Measurements from ENCODE around the gene RAP1GAP2.

Gene RAP1GAP2

DNA sequence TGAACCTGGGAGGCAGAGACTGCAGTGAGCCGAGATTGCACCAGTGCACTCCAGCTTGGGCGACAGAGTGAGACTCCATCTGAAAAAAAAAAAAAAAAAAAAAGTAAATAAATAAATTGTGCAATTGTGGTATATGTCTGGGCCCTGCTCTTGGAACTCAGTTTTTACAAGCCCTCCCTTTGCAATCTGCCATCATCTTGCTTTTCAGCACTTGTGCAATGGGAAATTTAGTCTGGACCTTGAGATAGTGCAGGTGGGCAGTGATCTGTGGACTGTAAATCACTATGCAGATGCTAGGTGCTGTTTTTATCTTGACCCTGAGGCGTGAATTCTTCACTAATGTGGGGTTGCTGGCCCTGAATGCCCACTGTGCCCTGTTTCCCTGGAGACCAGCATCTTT is 6.5 kb upstream of the RAP1GAP2 start:
- Histone ChIP-seq H3K27ac (ENCODE audit: low read length) (no peak overlapping the region), H3K36me3 (ENCODE audit: control insufficient read depth in 1 of 2, insufficient read depth in 2 of 2, low read length in 2 of 2) (no peaks in the 10 kb centered on the region), H3K27me3 (ENCODE audit: low read depth, low read length) (no peaks in the 10 kb centered on the region), H3K9me3 (ENCODE audit: control insufficient read depth in 1 of 2, low read length in 2 of 2) (no peaks in the 10 kb centered on the region), H3K4me1 (ENCODE audit: control insufficient read depth in 1 of 2, insufficient read depth in 2 of 2, low read length in 2 of 2) (no peaks in the 10 kb centered on the region), H3K4me3 (ENCODE audit: low read depth in 1 of 2, low read length in 2 of 2) (no peak overlapping the region)

DNA sequence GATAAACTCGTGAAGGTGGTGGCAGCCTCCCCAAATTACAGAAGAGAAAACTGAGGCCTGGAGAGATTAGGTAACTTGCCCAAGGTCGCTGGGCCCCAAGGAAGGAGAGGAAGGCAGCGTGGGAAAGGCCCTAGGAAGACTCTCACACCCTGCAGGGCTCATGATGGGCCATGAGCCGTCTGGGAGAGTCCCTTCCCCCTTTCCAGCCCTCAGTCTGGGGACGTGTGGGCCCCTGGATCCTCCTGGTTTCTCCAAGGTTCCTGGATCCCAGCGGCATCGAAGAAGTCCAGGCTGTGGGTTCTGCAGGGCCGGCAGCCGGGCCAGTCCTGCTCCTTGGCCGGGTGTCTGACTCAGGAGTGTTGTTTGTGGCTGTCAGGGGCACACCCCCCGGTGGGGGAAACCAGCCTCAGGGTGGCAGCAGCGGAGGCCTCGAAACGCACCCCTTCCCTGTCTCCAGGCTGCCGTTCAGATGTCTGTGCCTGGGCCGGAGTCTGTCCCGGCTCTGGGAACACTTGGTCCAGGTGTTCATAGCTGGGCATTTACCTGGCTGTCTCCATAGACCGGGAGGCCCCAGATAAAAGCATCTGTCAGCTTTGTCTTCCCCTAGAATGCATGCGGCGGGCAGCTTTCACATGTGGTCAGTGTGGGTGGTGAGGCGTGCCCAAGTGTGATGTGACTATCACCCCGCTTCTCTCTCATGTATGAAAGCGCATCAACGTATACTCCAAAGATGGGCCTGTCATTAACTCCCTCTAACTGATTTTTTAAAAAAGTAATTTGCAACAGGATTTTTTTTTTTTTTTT is 3.7 kb upstream of the RAP1GAP2 start:
- H3K9me3 ChIP-seq (ENCODE audit: control insufficient read depth in 1 of 2, low read length in 2 of 2) = no peaks in the 10 kb centered on the region
- no peaks in the 10 kb centered on the region for H3K4me1 ChIP-seq (ENCODE audit: control insufficient read depth in 1 of 2, insufficient read depth in 2 of 2, low read length in 2 of 2)
- no peaks in the 10 kb centered on the region for H3K27me3 ChIP-seq (ENCODE audit: low read depth, low read length)
- H3K4me3 ChIP-seq (ENCODE audit: low read depth in 1 of 2, low read length in 2 of 2) = no peak overlapping the region
- H3K36me3 ChIP-seq (ENCODE audit: control insufficient read depth in 1 of 2, insufficient read depth in 2 of 2, low read length in 2 of 2) = no peaks in the 10 kb centered on the region
- H3K27ac ChIP-seq (ENCODE audit: low read length) = no peak overlapping the region

DNA sequence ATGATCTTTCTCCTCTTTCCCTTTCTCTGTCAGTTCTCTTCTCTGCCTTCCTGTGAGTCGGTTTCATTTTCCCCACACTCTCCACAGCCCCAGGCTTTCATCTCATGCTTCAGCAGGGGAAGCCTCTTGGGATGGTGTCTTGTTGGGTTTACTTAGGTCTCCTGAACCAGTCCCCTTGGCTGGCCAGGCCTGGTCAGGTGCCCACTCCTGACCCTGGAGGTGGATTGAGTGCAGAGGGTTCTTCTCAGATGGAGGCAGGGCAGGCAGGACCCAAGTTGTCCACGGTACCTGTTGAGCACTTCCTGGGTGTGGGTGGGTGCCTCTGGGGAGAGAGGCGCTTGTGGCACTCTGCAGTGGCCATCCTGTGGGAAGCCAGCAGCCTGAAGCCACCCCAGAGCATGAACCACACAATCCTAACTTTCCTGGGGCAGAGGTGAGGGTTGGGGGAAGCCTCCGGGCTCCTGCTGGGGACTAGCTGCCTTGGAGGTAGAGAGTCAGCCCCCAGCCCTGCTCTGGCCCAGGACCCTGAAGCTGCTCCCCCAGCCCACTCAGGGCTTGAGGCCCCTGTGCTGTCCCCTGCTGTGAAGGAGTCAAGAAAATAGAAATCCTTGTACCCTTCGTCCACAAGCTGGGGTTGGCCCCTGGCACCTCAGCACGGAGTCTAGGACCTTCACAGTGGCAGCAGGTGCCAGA is 2.0 kb upstream of the RAP1GAP2 start:
- Histone ChIP-seq H3K4me3 (ENCODE audit: low read depth in 1 of 2, low read length in 2 of 2) (no peak overlapping the region), H3K27me3 (ENCODE audit: low read depth, low read length) (no peaks in the 10 kb centered on the region), H3K9me3 (ENCODE audit: control insufficient read depth in 1 of 2, low read length in 2 of 2) (no peaks in the 10 kb centered on the region), H3K36me3 (ENCODE audit: control insufficient read depth in 1 of 2, insufficient read depth in 2 of 2, low read length in 2 of 2) (no peaks in the 10 kb centered on the region), H3K27ac (ENCODE audit: low read length) (no peak overlapping the region), H3K4me1 (ENCODE audit: control insufficient read depth in 1 of 2, insufficient read depth in 2 of 2, low read length in 2 of 2) (no peaks in the 10 kb centered on the region)

DNA sequence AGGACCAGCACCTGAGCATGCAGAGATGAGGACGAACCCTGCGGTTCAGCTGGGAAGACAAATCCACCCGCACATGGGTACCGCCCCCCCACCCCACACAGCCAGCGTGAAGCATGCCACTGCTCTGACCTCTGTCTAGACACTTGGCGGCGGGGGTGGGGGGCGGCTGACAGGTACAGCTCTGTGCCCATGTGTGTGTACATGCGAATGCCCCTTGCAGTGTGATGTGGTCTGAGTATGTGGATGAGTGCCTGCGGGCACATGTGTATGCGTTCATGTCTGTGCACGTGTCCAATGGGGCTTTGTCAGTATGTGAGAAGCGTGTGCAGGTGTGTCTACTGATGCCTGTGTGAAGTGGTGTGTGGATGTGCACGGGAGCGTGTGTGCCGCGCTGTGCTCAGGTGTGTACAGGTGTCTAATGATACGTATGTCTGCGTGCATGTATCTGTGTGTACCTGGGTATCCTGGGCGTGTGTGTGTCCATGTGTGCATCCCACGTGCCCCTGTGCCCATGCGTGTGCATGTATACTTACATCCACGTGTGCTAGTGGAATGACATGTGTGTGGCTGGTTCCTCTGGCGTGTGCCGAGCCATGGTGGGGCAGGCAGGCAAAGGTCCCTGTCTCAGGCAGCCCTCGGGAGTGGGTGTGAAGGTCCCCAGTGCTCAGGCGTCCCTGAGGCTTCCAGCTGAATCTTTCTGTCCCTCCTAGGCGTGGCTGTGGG is 636 bp upstream of the RAP1GAP2 start:
- peak overlapping the region; percentile 12 to 40 for H3K4me3 ChIP-seq (ENCODE audit: low read depth in 1 of 2, low read length in 2 of 2)
- no peaks in the 10 kb centered on the region for H3K36me3 ChIP-seq (ENCODE audit: control insufficient read depth in 1 of 2, insufficient read depth in 2 of 2, low read length in 2 of 2)
- no peaks in the 10 kb centered on the region for H3K4me1 ChIP-seq (ENCODE audit: control insufficient read depth in 1 of 2, insufficient read depth in 2 of 2, low read length in 2 of 2)
- H3K27ac ChIP-seq (ENCODE audit: low read length) = no peak overlapping the region
- H3K9me3 ChIP-seq (ENCODE audit: control insufficient read depth in 1 of 2, low read length in 2 of 2) = no peaks in the 10 kb centered on the region
- no peaks in the 10 kb centered on the region for H3K27me3 ChIP-seq (ENCODE audit: low read depth, low read length)

DNA sequence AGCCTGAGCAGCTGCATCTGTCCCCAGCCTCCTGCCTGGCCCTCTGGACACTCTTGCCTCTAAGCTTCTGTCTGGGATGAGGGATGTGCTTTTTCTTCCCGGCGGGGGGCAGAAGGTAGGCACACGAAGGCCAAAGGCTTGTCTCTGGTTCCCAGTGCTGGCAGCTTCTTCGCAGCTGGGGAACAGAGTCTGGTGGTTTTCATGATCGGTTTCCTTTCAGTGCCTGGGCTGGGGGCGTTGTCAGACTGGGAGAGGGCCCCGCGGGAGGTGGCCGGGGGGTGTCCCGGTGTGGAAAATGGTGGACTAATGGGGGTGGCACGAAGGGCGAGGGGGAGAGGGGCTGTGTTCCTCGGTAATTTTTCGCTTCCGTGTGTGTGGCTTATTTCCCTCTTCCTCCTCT is 988 bp downstream of the RAP1GAP2 start:
- Histone ChIP-seq H3K27me3 (ENCODE audit: low read depth, low read length) (no peaks in the 10 kb centered on the region), H3K27ac (ENCODE audit: low read length) (no peak overlapping the region), H3K9me3 (ENCODE audit: control insufficient read depth in 1 of 2, low read length in 2 of 2) (no peaks in the 10 kb centered on the region), H3K4me1 (ENCODE audit: control insufficient read depth in 1 of 2, insufficient read depth in 2 of 2, low read length in 2 of 2) (no peaks in the 10 kb centered on the region), H3K4me3 (ENCODE audit: low read depth in 1 of 2, low read length in 2 of 2) (peak overlapping the region; percentile 16 to 40), H3K36me3 (ENCODE audit: control insufficient read depth in 1 of 2, insufficient read depth in 2 of 2, low read length in 2 of 2) (no peaks in the 10 kb centered on the region)

DNA sequence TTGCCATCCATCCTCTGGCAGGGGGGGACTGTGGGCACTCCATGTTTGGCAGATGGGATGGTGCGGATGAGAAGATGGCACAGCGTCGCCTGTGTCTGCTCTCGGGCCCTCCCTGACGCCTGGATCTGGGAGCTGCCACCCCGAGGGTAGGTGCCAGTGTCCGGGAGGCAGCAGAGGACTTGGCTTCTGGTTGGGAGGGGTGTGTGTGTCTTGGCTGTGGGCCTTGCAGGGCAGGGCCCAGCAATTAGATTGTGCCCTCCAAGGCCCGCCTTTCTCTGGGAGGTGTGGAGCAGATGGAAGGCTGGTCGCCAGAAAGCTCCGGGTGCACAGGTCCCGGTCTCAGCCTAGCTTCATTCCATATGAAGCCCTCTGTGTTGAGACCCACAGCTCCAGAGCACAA is 1.4 kb downstream of the RAP1GAP2 start:
- Histone ChIP-seq H3K27ac (ENCODE audit: low read length) (no peak overlapping the region), H3K4me1 (ENCODE audit: control insufficient read depth in 1 of 2, insufficient read depth in 2 of 2, low read length in 2 of 2) (no peaks in the 10 kb centered on the region), H3K27me3 (ENCODE audit: low read depth, low read length) (no peaks in the 10 kb centered on the region), H3K9me3 (ENCODE audit: control insufficient read depth in 1 of 2, low read length in 2 of 2) (no peaks in the 10 kb centered on the region), H3K4me3 (ENCODE audit: low read depth in 1 of 2, low read length in 2 of 2) (peak overlapping the region; percentile 16 to 40), H3K36me3 (ENCODE audit: control insufficient read depth in 1 of 2, insufficient read depth in 2 of 2, low read length in 2 of 2) (no peaks in the 10 kb centered on the region)

DNA sequence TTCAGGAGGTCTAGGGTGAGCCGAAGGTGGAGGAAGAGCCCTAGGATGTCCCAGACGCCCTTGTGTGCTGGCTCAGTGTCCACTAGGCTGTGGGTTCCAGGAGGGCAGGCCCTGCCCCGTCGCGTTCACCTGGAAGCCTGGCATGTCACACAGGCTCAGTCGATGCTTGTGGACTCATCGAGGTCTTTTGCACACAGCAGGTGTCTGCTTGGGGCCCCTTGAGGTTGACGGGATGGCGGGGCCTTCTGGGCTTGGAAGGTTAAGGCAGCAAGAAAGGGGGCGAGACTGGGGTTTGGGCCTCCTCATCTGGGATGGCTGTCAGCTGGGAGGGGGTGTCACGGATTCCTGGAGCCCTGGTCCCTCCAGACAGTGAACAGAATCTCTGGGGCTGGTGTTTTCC is 1.9 kb downstream of the RAP1GAP2 start:
- Histone ChIP-seq H3K27me3 (ENCODE audit: low read depth, low read length) (no peaks in the 10 kb centered on the region), H3K4me1 (ENCODE audit: control insufficient read depth in 1 of 2, insufficient read depth in 2 of 2, low read length in 2 of 2) (no peaks in the 10 kb centered on the region), H3K27ac (ENCODE audit: low read length) (no peak overlapping the region), H3K36me3 (ENCODE audit: control insufficient read depth in 1 of 2, insufficient read depth in 2 of 2, low read length in 2 of 2) (no peaks in the 10 kb centered on the region), H3K9me3 (ENCODE audit: control insufficient read depth in 1 of 2, low read length in 2 of 2) (no peaks in the 10 kb centered on the region), H3K4me3 (ENCODE audit: low read depth in 1 of 2, low read length in 2 of 2) (no peak overlapping the region)

DNA sequence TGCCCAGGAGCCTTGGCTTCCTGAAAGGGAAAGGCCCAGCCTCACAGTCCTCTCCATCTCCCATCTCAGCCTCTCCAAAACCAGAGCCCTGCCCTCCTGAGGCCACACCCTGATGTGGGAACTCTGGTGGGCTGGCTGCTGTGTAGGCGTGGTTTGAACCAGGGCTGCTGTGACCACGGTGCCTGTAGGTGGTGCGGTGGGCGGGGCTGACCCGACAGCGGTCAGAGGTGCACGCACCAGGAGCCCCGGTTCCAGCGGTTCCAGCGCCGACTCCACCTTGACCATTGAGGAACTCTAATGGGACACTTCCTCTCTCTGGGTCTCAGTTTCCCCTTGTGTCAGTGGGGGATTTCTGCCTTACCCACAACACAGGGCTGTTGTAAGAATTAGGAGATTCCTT is 2.4 kb downstream of the RAP1GAP2 start:
- Histone ChIP-seq H3K27ac (ENCODE audit: low read length) (no peak overlapping the region), H3K36me3 (ENCODE audit: control insufficient read depth in 1 of 2, insufficient read depth in 2 of 2, low read length in 2 of 2) (no peaks in the 10 kb centered on the region), H3K27me3 (ENCODE audit: low read depth, low read length) (no peaks in the 10 kb centered on the region), H3K9me3 (ENCODE audit: control insufficient read depth in 1 of 2, low read length in 2 of 2) (no peaks in the 10 kb centered on the region), H3K4me3 (ENCODE audit: low read depth in 1 of 2, low read length in 2 of 2) (no peak overlapping the region), H3K4me1 (ENCODE audit: control insufficient read depth in 1 of 2, insufficient read depth in 2 of 2, low read length in 2 of 2) (no peaks in the 10 kb centered on the region)

DNA sequence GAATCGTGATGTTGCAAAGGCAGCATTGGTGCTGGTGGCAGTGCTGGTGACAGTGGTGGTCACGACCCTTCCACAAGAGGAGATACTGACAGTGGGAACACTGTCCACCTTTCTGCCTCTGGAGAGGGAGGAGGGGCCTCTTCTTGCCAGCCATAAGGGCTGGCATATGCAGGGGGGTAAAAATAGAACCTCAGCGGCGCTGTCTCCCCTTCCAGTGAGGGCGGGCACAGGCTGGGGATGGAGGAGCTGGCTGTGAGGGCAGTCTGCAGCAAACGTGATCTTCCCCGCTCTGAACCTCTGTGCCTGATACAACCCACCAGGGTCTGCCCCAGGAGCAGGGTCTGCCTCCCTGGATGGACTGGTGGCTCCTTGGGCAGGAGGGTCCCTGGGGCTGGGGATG is 3.4 kb downstream of the RAP1GAP2 start:
- no peaks in the 10 kb centered on the region for H3K27me3 ChIP-seq (ENCODE audit: low read depth, low read length)
- H3K4me3 ChIP-seq (ENCODE audit: low read depth in 1 of 2, low read length in 2 of 2) = no peak overlapping the region

DNA sequence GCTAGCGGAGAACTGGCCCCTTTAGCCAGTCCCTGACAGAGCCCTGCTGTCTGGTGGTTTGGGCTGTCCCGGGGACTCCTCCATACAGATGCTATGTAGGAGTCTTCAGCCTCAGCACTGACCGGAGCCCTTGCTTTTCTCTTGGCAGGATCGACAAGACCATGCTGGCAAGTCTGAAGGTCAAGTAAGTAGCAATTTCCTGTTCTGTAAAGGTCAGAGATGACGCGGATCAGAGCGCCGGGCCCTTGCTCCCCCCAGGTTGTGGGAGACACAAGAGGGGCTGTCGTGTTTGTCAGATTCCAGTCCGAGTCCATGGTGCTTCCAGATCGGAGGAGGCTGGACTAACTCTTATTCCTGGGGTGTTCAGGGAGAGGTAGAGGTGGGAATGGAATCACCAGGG is 4.1 kb downstream of the RAP1GAP2 start:
- H3K27me3 ChIP-seq (ENCODE audit: low read depth, low read length) = no peaks in the 10 kb centered on the region
- no peaks in the 10 kb centered on the region for H3K36me3 ChIP-seq (ENCODE audit: control insufficient read depth in 1 of 2, insufficient read depth in 2 of 2, low read length in 2 of 2)
- no peak overlapping the region for H3K27ac ChIP-seq (ENCODE audit: low read length)
- no peak overlapping the region for H3K4me3 ChIP-seq (ENCODE audit: low read depth in 1 of 2, low read length in 2 of 2)
- H3K4me1 ChIP-seq (ENCODE audit: control insufficient read depth in 1 of 2, insufficient read depth in 2 of 2, low read length in 2 of 2) = no peaks in the 10 kb centered on the region
- no peaks in the 10 kb centered on the region for H3K9me3 ChIP-seq (ENCODE audit: control insufficient read depth in 1 of 2, low read length in 2 of 2)

More for the DNA sequence above, 3.4 kb downstream of the RAP1GAP2 start:
- Histone ChIP-seq H3K27ac (ENCODE audit: low read length) (no peak overlapping the region), H3K36me3 (ENCODE audit: control insufficient read depth in 1 of 2, insufficient read depth in 2 of 2, low read length in 2 of 2) (no peaks in the 10 kb centered on the region), H3K9me3 (ENCODE audit: control insufficient read depth in 1 of 2, low read length in 2 of 2) (no peaks in the 10 kb centered on the region), H3K4me1 (ENCODE audit: control insufficient read depth in 1 of 2, insufficient read depth in 2 of 2, low read length in 2 of 2) (no peaks in the 10 kb centered on the region)

DNA sequence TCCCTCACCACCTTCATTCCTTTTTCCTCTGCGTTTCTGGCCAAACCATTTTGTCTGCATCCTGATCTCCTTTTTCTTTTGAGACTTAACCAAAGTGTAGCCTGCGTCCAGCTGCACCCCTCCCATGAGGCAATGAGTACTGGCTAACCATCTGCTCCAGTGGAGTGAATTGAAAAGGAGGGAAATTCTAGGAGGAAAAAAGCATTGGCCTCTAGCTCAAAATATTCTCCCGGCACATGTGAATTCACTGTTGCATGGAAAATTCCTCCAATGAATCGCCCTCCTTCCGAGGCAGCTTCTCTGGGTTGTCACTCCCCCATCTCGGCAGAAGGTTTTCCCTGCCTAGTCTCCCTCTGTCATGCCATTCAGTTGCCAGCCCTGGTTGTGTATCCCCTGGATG is 5.6 kb downstream of the RAP1GAP2 start:
- Histone ChIP-seq H3K27me3 (ENCODE audit: low read depth, low read length) (no peaks in the 10 kb centered on the region), H3K9me3 (ENCODE audit: control insufficient read depth in 1 of 2, low read length in 2 of 2) (no peaks in the 10 kb centered on the region), H3K4me1 (ENCODE audit: control insufficient read depth in 1 of 2, insufficient read depth in 2 of 2, low read length in 2 of 2) (no peaks in the 10 kb centered on the region), H3K4me3 (ENCODE audit: low read depth in 1 of 2, low read length in 2 of 2) (no peak overlapping the region), H3K27ac (ENCODE audit: low read length) (no peak overlapping the region), H3K36me3 (ENCODE audit: control insufficient read depth in 1 of 2, insufficient read depth in 2 of 2, low read length in 2 of 2) (no peaks in the 10 kb centered on the region)
